Type B pancreatic cell (in vitro differentiated cells): ENCODE results near the gene KCTD7. TPM values are rescaled to one million over a fixed set of nuclear protein-coding genes. Genes with fewer than 3 reads are reported as not detected.
A peak's percentile ranks its signal among the peaks of the same experiment; 100 is the strongest.
"Not testable (repeated sequence)": the region's sequence is repeated elsewhere in the genome, so short reads cannot be mapped to it uniquely, and the experiment has no call there.

Experiments
- DNase-seq: peaks from one replicate; pipeline ENCODE4 v3.0.0; 2021; ENCODE audit warnings: mixed read lengths; ENCODE audit not compliant: unreplicated experiment; ENCODE audit errors: extremely low spot score
- H3K27ac Mint-ChIP-seq: 2 replicates; pipeline ENCODE4 v1.8.0; 2021; ENCODE audit warnings: mild to moderate bottlenecking, mixed read lengths
- H3K27me3 Mint-ChIP-seq: 2 replicates; pipeline ENCODE4 v1.8.0; 2021; ENCODE audit warnings: mixed read lengths
- H3K36me3 Mint-ChIP-seq: 2 replicates; pipeline ENCODE4 v1.8.0; 2021; ENCODE audit warnings: mixed read lengths
- H3K4me1 Mint-ChIP-seq: one replicate; pipeline ENCODE4 v1.8.0; 2021; ENCODE audit warnings: mixed read lengths; ENCODE audit not compliant: unreplicated experiment
- H3K4me3 Mint-ChIP-seq: 2 replicates; pipeline ENCODE4 v1.8.0; 2021; ENCODE audit warnings: mild to moderate bottlenecking, mixed read lengths
- H3K9me3 Mint-ChIP-seq: 2 replicates; pipeline ENCODE4 v1.8.0; 2021; ENCODE audit warnings: mixed read lengths
- total RNA-seq: library from RNA; stranded (reverse); gene quantifications from 2 replicates; pipeline ENCODE4 v1.2.1, GENCODE V29; 2021; ENCODE audit warnings: low replicate concordance
- TF ChIP-seq, protein P1 (sequence below): fragments of 200-600 bp; sonication (generic); conservative IDR thresholded peaks from 2 replicates; pipeline ENCODE4 v1.5.0; 2021; ENCODE audit warnings: antibody characterized with exemption, mild to moderate bottlenecking

Gene KCTD7
- total RNA-seq, 1 donor from 2014 or later = 13.7 TPM

DNA sequence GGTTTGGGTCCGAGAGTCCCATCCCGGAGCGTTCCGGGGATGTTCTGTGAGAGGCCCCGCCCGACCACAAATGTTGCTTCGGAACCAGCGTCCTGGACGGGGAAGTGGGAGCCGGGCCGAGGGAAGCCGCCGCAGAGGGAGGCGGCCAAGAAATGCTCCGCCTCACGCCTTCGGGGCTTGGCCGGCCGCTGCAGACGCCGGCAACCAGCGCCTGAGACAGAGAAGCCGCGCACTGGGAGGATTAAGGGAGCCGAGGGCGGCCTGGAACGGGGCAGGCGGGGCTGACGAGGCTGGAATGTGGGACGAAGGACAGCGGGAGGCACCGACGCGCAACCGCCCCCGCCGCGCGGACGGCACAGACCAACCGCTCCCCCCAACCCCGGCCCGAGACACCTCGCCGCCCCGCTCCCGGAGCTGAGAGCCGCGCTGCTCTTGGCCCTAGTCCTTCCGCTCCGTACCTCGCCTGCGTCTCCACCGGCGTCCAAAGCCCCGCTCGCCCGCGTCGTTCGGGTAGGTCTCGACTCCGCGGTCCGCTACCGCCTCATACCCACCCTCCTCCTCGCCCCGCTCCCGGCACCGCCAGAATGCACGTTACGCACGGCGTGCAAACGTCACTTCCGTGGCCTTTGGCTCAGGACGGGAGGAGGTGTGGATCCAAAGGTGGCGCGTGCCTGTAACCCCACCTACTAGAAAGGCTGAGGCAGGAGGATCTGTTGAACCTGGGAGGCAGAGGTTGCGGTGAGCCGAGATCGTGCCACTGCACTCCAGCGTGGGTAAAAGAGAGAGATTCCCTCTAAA, 36.7 kb upstream of the KCTD7 start:
- peak overlapping the region; percentile 98 for H3K4me3 Mint-ChIP-seq
- H3K9me3 Mint-ChIP-seq = no peaks in the 10 kb centered on the region
- peak overlapping the region; percentile 99 for H3K27ac Mint-ChIP-seq
- DNase-seq = peak; percentile 90
- peaks cover 29% of the 10 kb centered on the region for H3K4me1 Mint-ChIP-seq
- TF ChIP-seq, protein P1, sequence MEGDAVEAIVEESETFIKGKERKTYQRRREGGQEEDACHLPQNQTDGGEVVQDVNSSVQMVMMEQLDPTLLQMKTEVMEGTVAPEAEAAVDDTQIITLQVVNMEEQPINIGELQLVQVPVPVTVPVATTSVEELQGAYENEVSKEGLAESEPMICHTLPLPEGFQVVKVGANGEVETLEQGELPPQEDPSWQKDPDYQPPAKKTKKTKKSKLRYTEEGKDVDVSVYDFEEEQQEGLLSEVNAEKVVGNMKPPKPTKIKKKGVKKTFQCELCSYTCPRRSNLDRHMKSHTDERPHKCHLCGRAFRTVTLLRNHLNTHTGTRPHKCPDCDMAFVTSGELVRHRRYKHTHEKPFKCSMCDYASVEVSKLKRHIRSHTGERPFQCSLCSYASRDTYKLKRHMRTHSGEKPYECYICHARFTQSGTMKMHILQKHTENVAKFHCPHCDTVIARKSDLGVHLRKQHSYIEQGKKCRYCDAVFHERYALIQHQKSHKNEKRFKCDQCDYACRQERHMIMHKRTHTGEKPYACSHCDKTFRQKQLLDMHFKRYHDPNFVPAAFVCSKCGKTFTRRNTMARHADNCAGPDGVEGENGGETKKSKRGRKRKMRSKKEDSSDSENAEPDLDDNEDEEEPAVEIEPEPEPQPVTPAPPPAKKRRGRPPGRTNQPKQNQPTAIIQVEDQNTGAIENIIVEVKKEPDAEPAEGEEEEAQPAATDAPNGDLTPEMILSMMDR = no peak
- peaks cover 8% of the 10 kb centered on the region for H3K36me3 Mint-ChIP-seq
- no peaks in the 10 kb centered on the region for H3K27me3 Mint-ChIP-seq

- Mint-ChIP-seq H3K4me1 (peaks cover 29% of the 10 kb centered on the region), H3K27ac (peak overlapping the region; percentile 99), H3K4me3 (peak overlapping the region; percentile 98)
- H3K9me3 Mint-ChIP-seq, H3K27me3 Mint-ChIP-seq, H3K36me3 Mint-ChIP-seq, DNase-seq: not testable (repeated sequence)
Observed at GRCh38 chr7:66592597-66593146, 36.0 kb upstream of the KCTD7 start.

- not testable (repeated sequence) for H3K36me3 Mint-ChIP-seq, H3K27me3 Mint-ChIP-seq, DNase-seq, H3K9me3 Mint-ChIP-seq
- H3K4me1 Mint-ChIP-seq = peaks cover 21% of the 10 kb centered on the region
- H3K4me3 Mint-ChIP-seq = peak overlapping the region; percentile 63
- peak overlapping the region; percentile 70 for H3K27ac Mint-ChIP-seq
Observed at GRCh38 chr7:66594082-66594481, 34.6 kb upstream of the KCTD7 start.

- H3K27ac Mint-ChIP-seq = no peak overlapping the region
- TF ChIP-seq, protein P1 = no peak
- no peaks in the 10 kb centered on the region for H3K27me3 Mint-ChIP-seq
- peaks cover 6% of the 10 kb centered on the region for H3K4me1 Mint-ChIP-seq
- no peak overlapping the region for H3K4me3 Mint-ChIP-seq
- DNase-seq = no peak
- peaks cover 3% of the 10 kb centered on the region for H3K36me3 Mint-ChIP-seq
- no peaks in the 10 kb centered on the region for H3K9me3 Mint-ChIP-seq
Observed at GRCh38 chr7:66597461-66597860, 31.2 kb upstream of the KCTD7 start.

DNA sequence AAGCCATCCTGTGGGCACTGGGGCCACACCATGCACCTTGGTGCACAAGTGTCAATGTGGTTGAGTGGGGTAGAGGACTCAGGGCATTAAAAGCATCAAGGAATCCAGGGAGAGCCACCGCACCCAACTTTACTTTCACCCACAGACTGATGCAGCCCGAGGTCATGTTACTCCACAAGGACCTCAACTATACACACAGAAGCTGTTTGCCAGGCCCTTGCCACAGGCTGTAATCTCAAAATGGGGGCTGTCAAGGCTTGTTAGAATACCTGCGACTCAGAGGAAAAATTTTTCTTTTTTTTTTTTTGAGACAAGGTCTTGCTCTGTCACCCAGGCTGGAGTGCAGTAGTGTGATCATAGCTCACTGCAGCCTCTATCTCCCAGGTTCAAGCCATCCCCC, 26.5 kb upstream of the KCTD7 start:
- H3K36me3 Mint-ChIP-seq = no peaks in the 10 kb centered on the region
- no peak for DNase-seq
- TF ChIP-seq, protein P1 = no peak
- H3K4me3 Mint-ChIP-seq = no peak overlapping the region
- H3K27me3 Mint-ChIP-seq = no peaks in the 10 kb centered on the region
- no peak overlapping the region for H3K27ac Mint-ChIP-seq
- H3K9me3 Mint-ChIP-seq = no peaks in the 10 kb centered on the region
- H3K4me1 Mint-ChIP-seq = no peaks in the 10 kb centered on the region

DNA sequence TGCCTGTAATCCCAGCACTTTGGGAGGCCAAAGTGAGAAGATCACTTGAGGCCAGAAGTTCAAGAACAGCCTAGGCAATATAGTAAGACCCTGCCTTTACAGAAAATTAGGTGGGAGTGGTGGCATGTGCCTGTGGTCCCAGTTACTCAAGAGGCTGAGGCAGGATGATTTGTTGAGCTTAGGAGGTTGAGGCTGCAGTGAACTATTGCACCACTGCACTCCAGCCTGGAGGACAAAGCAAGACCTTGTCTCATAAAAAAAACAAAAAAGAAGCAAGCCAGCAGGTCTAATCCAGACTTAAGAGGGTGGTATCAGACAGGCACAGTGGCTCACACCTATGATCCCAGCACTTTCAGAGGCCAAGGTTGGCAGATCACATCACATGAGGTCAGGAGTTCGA, 24.5 kb upstream of the KCTD7 start:
- DNase-seq = no peak
- Mint-ChIP-seq H3K36me3 (no peaks in the 10 kb centered on the region), H3K27me3 (no peaks in the 10 kb centered on the region), H3K27ac (no peak overlapping the region), H3K4me3 (no peak overlapping the region), H3K4me1 (no peaks in the 10 kb centered on the region), H3K9me3 (no peaks in the 10 kb centered on the region)
- TF ChIP-seq, protein P1 = no peak

DNA sequence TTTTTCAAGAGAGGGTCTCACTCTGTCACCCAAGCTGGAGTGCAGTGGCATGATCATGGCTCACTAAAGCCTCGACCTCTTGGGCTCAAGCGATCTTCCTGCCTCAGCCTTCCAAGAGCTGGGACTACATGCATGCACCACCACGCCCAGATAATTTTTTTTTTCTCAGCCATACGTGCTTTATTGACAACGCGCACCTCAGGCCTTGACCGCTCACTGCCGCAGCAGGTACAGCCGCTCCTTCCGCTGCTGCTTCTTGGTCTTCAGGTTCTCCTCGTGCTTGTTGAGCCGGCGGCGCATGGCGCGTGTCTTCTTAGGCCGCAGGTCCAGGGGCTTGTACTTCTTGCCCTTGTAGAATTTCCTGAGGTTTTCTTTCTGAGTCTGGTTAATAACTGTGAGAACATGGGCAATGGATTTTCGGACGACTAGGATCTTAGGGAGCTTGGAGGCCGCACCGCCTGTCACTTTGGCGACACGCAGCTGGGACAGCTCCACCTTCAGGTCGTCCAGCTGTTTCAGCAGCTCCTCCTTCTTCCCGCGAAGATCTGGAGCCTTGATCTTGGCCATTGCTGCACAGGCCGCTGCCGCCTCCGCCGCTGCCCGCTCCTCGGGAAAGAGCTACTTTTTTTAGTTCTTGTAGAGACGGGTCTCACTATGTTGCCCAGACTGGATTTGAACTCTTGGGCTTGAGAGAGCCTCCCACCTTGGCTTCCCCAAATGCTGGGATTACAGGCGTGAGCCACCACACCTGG, 22.0 kb upstream of the KCTD7 start:
- H3K36me3 Mint-ChIP-seq, H3K27ac Mint-ChIP-seq: not testable (repeated sequence)

More for the DNA sequence above, 22.0 kb upstream of the KCTD7 start:
- H3K4me3 Mint-ChIP-seq, H3K27me3 Mint-ChIP-seq, DNase-seq, H3K4me1 Mint-ChIP-seq, H3K9me3 Mint-ChIP-seq: not testable (repeated sequence)
